Mesenchymal stem cell (in vitro differentiated cells and primary cell): ENCODE data around the gene IL16.
A peak's percentile ranks its signal among the peaks of the same experiment; 100 is the strongest.

Experiments used
- DNase-seq: peaks from one replicate; pipeline ENCODE4 v3.0.0-alpha.2; 2013
- H2AFZ ChIP-seq: one replicate; pipeline ENCODE4 v1.6.1; 2013; ENCODE audit warnings: low read depth, mild to moderate bottlenecking, control low read depth, inconsistent platforms, low read length, moderate library complexity
- H2AK5ac ChIP-seq: 2 replicates; pipeline ENCODE4 v1.6.1; 2013; ENCODE audit warnings: low read length, moderate library complexity, mild to moderate bottlenecking, inconsistent platforms; ENCODE audit not compliant: severe bottlenecking
- H2BK120ac ChIP-seq: one replicate; pipeline ENCODE4 v1.6.1; 2013; ENCODE audit warnings: low read depth, mild to moderate bottlenecking, inconsistent platforms, low read length, moderate library complexity
- H2BK12ac ChIP-seq, 2 experiments: one replicate each; pipeline ENCODE4 v1.6.1; 2013; ENCODE audit warnings: inconsistent platforms in 2 of 2, low read length in 2 of 2, mild to moderate bottlenecking in 2 of 2, moderate library complexity in 2 of 2, control low read depth in 1 of 2
- H2BK15ac ChIP-seq: one replicate; pipeline ENCODE4 v1.6.1; 2013; ENCODE audit warnings: mild to moderate bottlenecking, low read depth, inconsistent platforms; ENCODE audit not compliant: poor library complexity, severe bottlenecking
- H2BK5ac ChIP-seq: 2 replicates; pipeline ENCODE4 v1.6.1; 2013; ENCODE audit warnings: low read depth, mild to moderate bottlenecking, low read length, control low read depth, inconsistent platforms; ENCODE audit not compliant: poor library complexity, severe bottlenecking
- H3K14ac ChIP-seq, 2 experiments: one replicate each; pipeline ENCODE4 v1.6.1; 2013; ENCODE audit warnings: inconsistent platforms in 2 of 2, low read length in 2 of 2, control low read depth in 1 of 2, mild to moderate bottlenecking in 1 of 2, moderate library complexity in 1 of 2
- H3K18ac ChIP-seq, 2 experiments: one replicate each; pipeline ENCODE4 v1.6.1; 2013; ENCODE audit warnings: inconsistent platforms in 2 of 2, low read length in 2 of 2, control low read depth in 1 of 2, low read depth in 1 of 2, mild to moderate bottlenecking in 1 of 2
- H3K23ac ChIP-seq, 2 experiments: one replicate each; pipeline ENCODE4 v1.6.1; 2013; ENCODE audit warnings: inconsistent platforms in 2 of 2, low read length in 2 of 2, mild to moderate bottlenecking in 2 of 2, moderate library complexity in 2 of 2, control low read depth in 1 of 2
- H3K27ac ChIP-seq: 2 replicates; pipeline ENCODE4 v1.5.1; 2013; ENCODE audit warnings: mild to moderate bottlenecking, moderate library complexity, low read length, control low read depth, inconsistent platforms; ENCODE audit not compliant: poor library complexity, severe bottlenecking
- H3K27me3 ChIP-seq, 2 experiments: 2 replicates each; pipeline versions ENCODE4 v1.6.1 to v1.7.0; 2013; ENCODE audit warnings: low read length in 2 of 2, mild to moderate bottlenecking in 2 of 2, moderate library complexity in 2 of 2, control low read depth in 1 of 2, inconsistent platforms in 1 of 2; ENCODE audit not compliant: control insufficient read depth in 1 of 2, insufficient read depth in 1 of 2
- H3K36me3 ChIP-seq, 2 experiments: 2 replicates each; pipeline versions ENCODE4 v1.6.1 to v1.7.0; 2013; ENCODE audit warnings: low read length in 2 of 2, control low read depth in 1 of 2, inconsistent platforms in 1 of 2, low read depth in 1 of 2, mild to moderate bottlenecking in 1 of 2; ENCODE audit not compliant: insufficient read depth in 2 of 2, control insufficient read depth in 1 of 2
- H3K4ac ChIP-seq, 2 experiments: one replicate each; pipeline ENCODE4 v1.6.1; 2013; ENCODE audit warnings: inconsistent platforms in 2 of 2, low read length in 2 of 2, mild to moderate bottlenecking in 2 of 2, moderate library complexity in 2 of 2, control low read depth in 1 of 2, low read depth in 1 of 2
- H3K4me1 ChIP-seq: 2 replicates; pipeline ENCODE4 v1.6.1; 2013; ENCODE audit warnings: low read depth, low read length, control low read depth; ENCODE audit not compliant: control insufficient read depth, insufficient read depth
- H3K4me2 ChIP-seq: 2 replicates; pipeline ENCODE4 v1.6.1; 2013; ENCODE audit warnings: low read length, mild to moderate bottlenecking, inconsistent platforms; ENCODE audit not compliant: poor library complexity, severe bottlenecking
- H3K4me3 ChIP-seq, 2 experiments: 2 replicates each; pipeline versions ENCODE4 v1.5.1 to v1.7.0; 2013; ENCODE audit warnings: low read length in 2 of 2, mild to moderate bottlenecking in 2 of 2, control low read depth in 1 of 2, low read depth in 1 of 2; ENCODE audit not compliant: insufficient read depth in 1 of 2
- H3K79me1 ChIP-seq: replicated peaks from 2 replicates; pipeline ENCODE4 v1.6.1; 2013; ENCODE audit warnings: mild to moderate bottlenecking, control low read depth, low read length, inconsistent platforms; ENCODE audit not compliant: poor library complexity, severe bottlenecking
- H3K9ac ChIP-seq: 2 replicates; pipeline ENCODE4 v1.7.0; 2013; ENCODE audit warnings: mild to moderate bottlenecking, low read length, moderate library complexity
- H3K9me3 ChIP-seq: 2 replicates; pipeline ENCODE4 v1.7.0; 2013; ENCODE audit warnings: mild to moderate bottlenecking, low read length; ENCODE audit not compliant: control insufficient read depth
- H4K8ac ChIP-seq: one replicate; pipeline ENCODE4 v1.6.1; 2013; ENCODE audit warnings: inconsistent platforms, mild to moderate bottlenecking, low read length, moderate library complexity
- H4K91ac ChIP-seq: one replicate; pipeline ENCODE4 v1.6.1; 2013; ENCODE audit warnings: mild to moderate bottlenecking, low read length, inconsistent platforms
- WGBS: methylation state at CpG from one replicate; pipeline ENCODE4 v1.1.7; 2013; ENCODE audit warnings: mixed read lengths; 5-methylcytosine and 5-hydroxymethylcytosine counted together

IL16 gene

DNA sequence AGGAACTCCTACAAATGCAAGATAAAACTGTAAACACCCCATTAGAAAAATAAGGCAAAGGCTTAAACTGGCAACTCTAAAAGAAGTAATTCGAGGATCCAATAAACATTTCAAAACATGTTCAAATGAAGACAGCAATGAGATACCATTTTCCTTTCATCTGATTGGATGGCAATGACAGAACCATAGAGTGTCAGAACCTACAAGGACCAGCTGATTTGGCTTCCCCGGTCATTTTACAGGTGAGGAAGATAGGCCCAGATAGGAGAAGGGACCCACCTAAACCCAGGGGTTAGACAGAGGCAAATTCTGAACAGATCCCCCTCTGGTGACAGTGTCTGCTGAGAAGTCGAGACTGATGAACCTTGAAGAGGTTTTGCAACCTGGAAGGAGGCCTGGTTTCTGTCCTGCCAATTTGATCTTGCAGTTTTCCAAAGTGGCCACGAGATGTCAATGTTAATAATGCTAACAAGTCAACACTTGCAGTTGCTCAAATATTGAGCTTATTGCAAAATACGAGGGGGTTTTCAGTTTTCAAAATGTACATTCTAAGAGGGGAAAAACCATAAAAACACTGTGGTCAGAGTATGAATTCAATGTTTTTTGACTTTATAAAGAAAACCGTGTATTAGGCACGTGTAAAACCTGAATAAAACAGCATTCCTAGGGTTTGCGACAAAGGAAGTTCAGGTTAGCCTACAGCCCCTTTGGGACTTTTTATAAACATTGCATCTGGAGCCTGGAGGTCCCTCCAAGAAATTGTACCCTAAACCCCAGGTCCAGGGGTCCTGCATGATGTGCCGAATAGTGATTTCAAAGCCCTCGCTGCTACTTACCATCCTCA, 41.1 kb upstream of the IL16 start:
- Histone ChIP-seq H2BK5ac (no peak overlapping the region), H3K23ac (no peak overlapping the region), H2BK120ac (no peak overlapping the region), H3K4ac (no peak overlapping the region), H4K91ac (no peak overlapping the region), H3K79me1 (no peaks in the 10 kb centered on the region), H3K9me3 (no peaks in the 10 kb centered on the region), H3K4me1 (peaks cover 3% of the 10 kb centered on the region), H3K27me3 (peaks cover 0 to 4% of the 10 kb centered on the region in 2 experiments), H2AK5ac (no peak overlapping the region), H3K4me2 (no peak overlapping the region), H3K18ac (no peak overlapping the region), H3K4me3 (no peak overlapping the region), H2AFZ (no peak overlapping the region), H4K8ac (no peak overlapping the region), H2BK12ac (no peak overlapping the region), H3K9ac (peak overlapping the region; percentile 21), H3K36me3 (no peaks in the 10 kb centered on the region), H3K27ac (no peak overlapping the region), H3K14ac (no peak overlapping the region), H2BK15ac (no peak overlapping the region)
- DNase-seq = peak; percentile 36
- 64% methylated on average over 9 of the region's 10 CpGs for WGBS

DNA sequence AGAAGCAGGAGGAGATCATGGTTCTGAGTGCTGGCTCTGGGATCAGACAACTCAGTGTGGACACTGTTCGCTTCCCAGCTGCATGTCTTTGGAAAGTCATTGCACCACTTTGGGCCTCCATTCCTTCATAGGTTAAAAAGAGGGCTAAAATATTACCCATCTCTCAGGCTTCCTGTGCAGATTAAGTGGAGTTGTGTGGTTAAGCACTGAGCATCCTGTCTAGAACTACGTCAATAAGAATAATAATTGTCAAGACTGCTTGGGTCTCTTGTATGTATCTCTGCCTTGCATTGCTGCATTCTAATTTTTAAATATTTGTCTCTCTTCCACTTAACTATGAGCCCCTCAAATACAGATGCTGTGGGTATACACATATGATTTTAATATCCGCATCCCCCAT, 40.4 kb upstream of the IL16 start:
- peaks cover 5% of the 10 kb centered on the region for H3K4me1 ChIP-seq
- WGBS = 100% methylated on average over 1 of the region's 3 CpGs
- H4K91ac ChIP-seq = no peak overlapping the region

DNA sequence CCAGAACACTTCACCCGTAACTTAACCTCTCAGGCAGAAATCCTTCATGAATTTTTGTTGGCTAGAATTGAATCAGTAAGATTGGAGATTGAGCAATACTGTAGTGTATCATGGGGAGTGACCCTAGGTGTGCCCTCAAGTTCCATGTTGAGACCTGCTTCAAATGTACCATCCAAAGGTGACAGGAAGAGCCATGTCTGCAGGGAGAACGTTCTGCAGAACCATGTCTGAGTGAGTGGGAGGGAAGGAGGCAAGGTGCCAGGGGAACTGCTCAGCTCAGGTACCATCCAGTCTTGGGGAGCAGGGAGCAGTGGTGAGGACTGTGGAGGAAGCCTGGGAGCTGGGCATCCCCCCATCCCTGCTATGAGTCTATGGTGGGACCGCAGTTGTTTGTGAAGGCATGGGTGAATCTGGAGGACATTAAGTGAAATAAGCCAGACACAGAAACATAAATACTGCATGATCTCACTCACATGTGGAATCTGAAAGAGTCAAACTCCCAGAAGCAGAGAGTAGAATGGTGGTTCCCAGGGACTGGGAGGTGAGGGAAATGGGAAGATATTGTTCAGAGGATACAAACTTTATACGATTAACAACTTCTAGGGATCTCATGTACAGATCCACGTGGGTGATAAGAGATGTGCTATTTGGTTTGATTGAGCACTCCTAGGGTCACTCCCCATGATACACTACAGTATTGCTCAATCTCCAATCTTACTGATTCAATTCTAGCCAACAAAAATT, 39.3 kb upstream of the IL16 start:
- Histone ChIP-seq H4K8ac (no peak overlapping the region), H3K79me1 (no peaks in the 10 kb centered on the region), H2BK120ac (no peak overlapping the region), H4K91ac (no peak overlapping the region), H3K9me3 (no peaks in the 10 kb centered on the region), H3K4me1 (peaks cover 5% of the 10 kb centered on the region), H3K4me2 (no peak overlapping the region), H3K4ac (no peak overlapping the region), H3K23ac (no peak overlapping the region), H2BK5ac (no peak overlapping the region), H3K36me3 (no peaks in the 10 kb centered on the region), H2AFZ (no peak overlapping the region), H2BK15ac (no peak overlapping the region), H3K4me3 (no peak overlapping the region), H3K14ac (no peak overlapping the region), H2AK5ac (no peak overlapping the region), H3K27me3 (peaks cover 0 to 4% of the 10 kb centered on the region in 2 experiments), H3K9ac (no peak overlapping the region), H3K18ac (no peak overlapping the region), H3K27ac (no peak overlapping the region), H2BK12ac (no peak overlapping the region)
- 76% methylated on average over 2 of the region's 5 CpGs for WGBS
- DNase-seq = no peak

More for the DNA sequence above, 40.4 kb upstream of the IL16 start:
- Histone ChIP-seq H2BK12ac (no peak overlapping the region), H3K27me3 (peaks cover 0 to 4% of the 10 kb centered on the region in 2 experiments), H2BK5ac (no peak overlapping the region), H3K4ac (no peak overlapping the region), H2AFZ (no peak overlapping the region), H3K4me2 (no peak overlapping the region), H4K8ac (no peak overlapping the region), H3K14ac (no peak overlapping the region), H3K36me3 (no peaks in the 10 kb centered on the region), H3K4me3 (no peak overlapping the region), H2BK120ac (no peak overlapping the region), H3K18ac (no peak overlapping the region), H3K23ac (no peak overlapping the region), H3K9me3 (no peaks in the 10 kb centered on the region), H3K27ac (no peak overlapping the region), H2BK15ac (no peak overlapping the region), H2AK5ac (no peak overlapping the region), H3K9ac (peak overlapping the region; percentile 21), H3K79me1 (no peaks in the 10 kb centered on the region)
- DNase-seq = no peak

DNA sequence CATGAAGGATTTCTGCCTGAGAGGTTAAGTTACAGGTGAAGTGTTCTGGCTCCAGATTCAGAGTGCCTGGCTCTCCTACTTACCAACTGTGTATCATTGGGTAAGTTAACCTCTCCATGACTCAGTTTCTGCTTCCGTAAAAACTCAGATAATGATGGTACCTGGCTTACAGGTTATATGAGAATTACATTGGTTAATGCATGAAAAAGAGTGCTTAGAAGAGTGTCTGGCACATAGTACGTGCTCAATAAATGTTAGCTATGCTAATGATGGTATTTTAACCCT, 38.8 kb upstream of the IL16 start:
- Histone ChIP-seq H3K27ac (no peak overlapping the region), H4K8ac (no peak overlapping the region), H3K23ac (no peak overlapping the region), H2BK5ac (no peak overlapping the region), H2BK120ac (no peak overlapping the region), H3K4me2 (no peak overlapping the region), H2AFZ (no peak overlapping the region), H3K4me3 (no peak overlapping the region), H2BK12ac (no peak overlapping the region), H4K91ac (no peak overlapping the region), H3K4ac (no peak overlapping the region), H3K18ac (no peak overlapping the region), H3K27me3 (peaks cover 0 to 4% of the 10 kb centered on the region in 2 experiments), H3K14ac (no peak overlapping the region), H2AK5ac (no peak overlapping the region), H3K4me1 (peaks cover 5% of the 10 kb centered on the region), H3K9ac (no peak overlapping the region), H3K79me1 (no peaks in the 10 kb centered on the region), H3K36me3 (no peaks in the 10 kb centered on the region), H2BK15ac (no peak overlapping the region), H3K9me3 (no peaks in the 10 kb centered on the region)
- DNase-seq = no peak
- WGBS = 90% methylated on average over 1 of the region's 2 CpGs
